ENCODE measurements around the gene SCAF1.
A peak's percentile ranks its signal among the peaks of the same experiment; 100 is the strongest.

The SCAF1 gene, protein sequence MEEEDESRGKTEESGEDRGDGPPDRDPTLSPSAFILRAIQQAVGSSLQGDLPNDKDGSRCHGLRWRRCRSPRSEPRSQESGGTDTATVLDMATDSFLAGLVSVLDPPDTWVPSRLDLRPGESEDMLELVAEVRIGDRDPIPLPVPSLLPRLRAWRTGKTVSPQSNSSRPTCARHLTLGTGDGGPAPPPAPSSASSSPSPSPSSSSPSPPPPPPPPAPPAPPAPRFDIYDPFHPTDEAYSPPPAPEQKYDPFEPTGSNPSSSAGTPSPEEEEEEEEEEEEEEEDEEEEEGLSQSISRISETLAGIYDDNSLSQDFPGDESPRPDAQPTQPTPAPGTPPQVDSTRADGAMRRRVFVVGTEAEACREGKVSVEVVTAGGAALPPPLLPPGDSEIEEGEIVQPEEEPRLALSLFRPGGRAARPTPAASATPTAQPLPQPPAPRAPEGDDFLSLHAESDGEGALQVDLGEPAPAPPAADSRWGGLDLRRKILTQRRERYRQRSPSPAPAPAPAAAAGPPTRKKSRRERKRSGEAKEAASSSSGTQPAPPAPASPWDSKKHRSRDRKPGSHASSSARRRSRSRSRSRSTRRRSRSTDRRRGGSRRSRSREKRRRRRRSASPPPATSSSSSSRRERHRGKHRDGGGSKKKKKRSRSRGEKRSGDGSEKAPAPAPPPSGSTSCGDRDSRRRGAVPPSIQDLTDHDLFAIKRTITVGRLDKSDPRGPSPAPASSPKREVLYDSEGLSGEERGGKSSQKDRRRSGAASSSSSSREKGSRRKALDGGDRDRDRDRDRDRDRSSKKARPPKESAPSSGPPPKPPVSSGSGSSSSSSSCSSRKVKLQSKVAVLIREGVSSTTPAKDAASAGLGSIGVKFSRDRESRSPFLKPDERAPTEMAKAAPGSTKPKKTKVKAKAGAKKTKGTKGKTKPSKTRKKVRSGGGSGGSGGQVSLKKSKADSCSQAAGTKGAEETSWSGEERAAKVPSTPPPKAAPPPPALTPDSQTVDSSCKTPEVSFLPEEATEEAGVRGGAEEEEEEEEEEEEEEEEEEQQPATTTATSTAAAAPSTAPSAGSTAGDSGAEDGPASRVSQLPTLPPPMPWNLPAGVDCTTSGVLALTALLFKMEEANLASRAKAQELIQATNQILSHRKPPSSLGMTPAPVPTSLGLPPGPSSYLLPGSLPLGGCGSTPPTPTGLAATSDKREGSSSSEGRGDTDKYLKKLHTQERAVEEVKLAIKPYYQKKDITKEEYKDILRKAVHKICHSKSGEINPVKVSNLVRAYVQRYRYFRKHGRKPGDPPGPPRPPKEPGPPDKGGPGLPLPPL

GRCh38 chr19:49641688-49642491, at the start of gene SCAF1:
SCAF1 (plus strand) TSS chr19:49642209; CDS start chr19:49645027, 2,818 bp downstream.
- Histone ChIP-seq H3K36me3 (ENCODE audit: insufficient read depth, low read length) (no peaks in the 10 kb centered on the region), H3K9me3 (ENCODE audit: control insufficient read depth, insufficient read depth, low read length) (no peaks in the 10 kb centered on the region), H3K9ac (ENCODE audit: low read depth, low read length) (peak within 1 kb of the TSS; percentile 91), H3K4me1 (ENCODE audit: insufficient read depth, low read length) (peaks cover 9% of the 10 kb centered on the region)

GRCh38 chr19:49592486-49593232, 49.4 kb upstream of the SCAF1 start:
- Histone ChIP-seq H3K9ac (ENCODE audit: low read depth, low read length) (peak overlapping the region; percentile 70), H3K36me3 (ENCODE audit: insufficient read depth, low read length) (no peaks in the 10 kb centered on the region), H3K4me1 (ENCODE audit: insufficient read depth, low read length) (peaks cover 7% of the 10 kb centered on the region; the same call in 1 of the 2 replicates), H3K9me3 (ENCODE audit: control insufficient read depth, insufficient read depth, low read length) (no peaks in the 10 kb centered on the region)

DNA sequence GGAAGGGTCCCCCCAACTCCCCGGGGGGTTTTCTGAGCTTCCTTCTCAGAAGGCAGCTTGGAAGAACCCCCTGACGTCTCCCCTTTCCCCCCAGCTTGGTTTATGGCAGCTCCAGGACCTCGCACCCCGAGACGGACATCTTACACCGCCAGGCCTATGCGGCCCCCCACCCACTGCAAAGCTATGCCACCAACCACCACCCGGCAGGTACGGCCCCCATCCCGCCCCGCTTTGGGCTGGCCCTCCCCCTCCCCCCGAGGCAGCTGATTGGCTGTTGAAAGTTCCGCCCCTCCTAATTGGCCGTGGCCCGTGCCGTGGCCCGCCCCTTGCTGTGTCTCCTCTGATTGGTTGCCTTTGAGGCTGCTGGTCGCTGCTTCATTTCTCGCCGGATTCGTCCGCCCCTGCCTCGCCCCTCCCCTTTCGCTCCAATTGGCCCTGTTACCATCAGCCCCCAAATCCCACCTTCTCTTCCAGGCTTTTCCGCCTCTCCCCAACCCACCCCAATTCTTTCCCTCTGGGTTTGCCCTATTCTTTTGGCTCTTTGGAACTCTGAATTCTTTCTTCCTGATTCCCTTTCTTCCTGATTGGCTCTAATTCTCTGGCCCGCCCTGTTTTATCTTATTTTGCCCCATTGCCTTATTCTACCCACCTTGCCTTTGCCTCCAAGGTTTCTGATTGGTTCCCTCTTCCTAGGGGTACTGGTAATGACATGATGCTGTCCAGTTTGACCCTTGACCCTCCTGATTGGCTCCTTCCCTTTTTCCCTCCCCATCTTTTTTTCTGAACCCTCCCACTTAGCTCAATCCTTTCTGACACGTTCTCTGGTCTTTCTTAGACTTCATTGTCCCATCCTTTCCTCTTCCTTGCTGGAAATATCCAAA, 48.5 kb upstream of the SCAF1 start:
- peak overlapping the region; percentile 70 for H3K9ac ChIP-seq (ENCODE audit: low read depth, low read length)
- peaks cover 7% of the 10 kb centered on the region; the same call in 1 of the 2 replicates for H3K4me1 ChIP-seq (ENCODE audit: insufficient read depth, low read length)
- peaks cover 2% of the 10 kb centered on the region; the same call in 1 of the 2 replicates for H3K36me3 ChIP-seq (ENCODE audit: insufficient read depth, low read length)
- no peaks in the 10 kb centered on the region for H3K9me3 ChIP-seq (ENCODE audit: control insufficient read depth, insufficient read depth, low read length)

DNA sequence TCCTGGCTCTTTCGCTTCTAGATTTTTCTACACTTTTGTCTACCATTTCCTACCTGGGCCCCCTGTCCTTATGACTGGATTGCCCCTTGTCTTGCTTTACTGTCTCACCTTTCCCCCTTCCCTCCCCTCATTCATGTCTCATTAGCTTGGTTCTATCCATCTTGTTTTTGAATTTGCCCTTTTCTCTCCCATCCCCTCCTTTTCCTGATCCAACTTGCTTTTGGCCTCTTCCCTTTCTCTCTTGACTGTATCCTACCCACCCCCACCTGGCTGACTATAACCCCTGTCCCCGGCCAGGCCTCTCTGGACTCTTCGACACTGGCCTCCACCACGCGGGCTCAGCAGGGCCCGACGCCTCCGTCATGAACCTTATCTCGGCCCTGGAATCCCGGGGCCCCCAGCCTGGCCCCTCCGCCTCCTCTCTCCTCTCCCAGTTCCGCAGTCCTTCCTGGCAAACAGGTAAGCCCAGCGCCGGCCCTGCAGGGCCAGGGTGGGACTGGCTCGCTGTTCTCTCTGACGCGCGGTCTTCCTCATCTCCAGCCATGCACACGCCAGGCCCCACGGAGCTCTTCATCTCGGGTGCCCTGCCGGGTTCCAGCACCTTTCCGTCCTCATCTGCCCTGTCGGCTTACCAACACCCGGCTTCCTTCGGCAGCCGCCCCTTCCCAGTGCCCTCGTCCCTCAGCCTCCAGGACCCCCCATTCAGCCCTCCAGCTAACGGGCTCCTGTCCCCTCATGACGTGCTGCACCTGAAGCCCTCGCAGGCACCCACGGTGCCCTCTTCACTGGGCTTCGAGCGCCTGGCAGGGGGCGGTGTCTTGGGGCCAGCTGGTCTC, 47.6 kb upstream of the SCAF1 start:
- Histone ChIP-seq H3K9me3 (ENCODE audit: control insufficient read depth, insufficient read depth, low read length) (no peaks in the 10 kb centered on the region), H3K4me1 (ENCODE audit: insufficient read depth, low read length) (peaks cover 7% of the 10 kb centered on the region; the same call in 1 of the 2 replicates), H3K36me3 (ENCODE audit: insufficient read depth, low read length) (peaks cover 8% of the 10 kb centered on the region; the same call in 1 of the 2 replicates), H3K9ac (ENCODE audit: low read depth, low read length) (0 out of 2 replicates have a peak overlapping the region, but pooled peaks have one; percentile 26)

DNA sequence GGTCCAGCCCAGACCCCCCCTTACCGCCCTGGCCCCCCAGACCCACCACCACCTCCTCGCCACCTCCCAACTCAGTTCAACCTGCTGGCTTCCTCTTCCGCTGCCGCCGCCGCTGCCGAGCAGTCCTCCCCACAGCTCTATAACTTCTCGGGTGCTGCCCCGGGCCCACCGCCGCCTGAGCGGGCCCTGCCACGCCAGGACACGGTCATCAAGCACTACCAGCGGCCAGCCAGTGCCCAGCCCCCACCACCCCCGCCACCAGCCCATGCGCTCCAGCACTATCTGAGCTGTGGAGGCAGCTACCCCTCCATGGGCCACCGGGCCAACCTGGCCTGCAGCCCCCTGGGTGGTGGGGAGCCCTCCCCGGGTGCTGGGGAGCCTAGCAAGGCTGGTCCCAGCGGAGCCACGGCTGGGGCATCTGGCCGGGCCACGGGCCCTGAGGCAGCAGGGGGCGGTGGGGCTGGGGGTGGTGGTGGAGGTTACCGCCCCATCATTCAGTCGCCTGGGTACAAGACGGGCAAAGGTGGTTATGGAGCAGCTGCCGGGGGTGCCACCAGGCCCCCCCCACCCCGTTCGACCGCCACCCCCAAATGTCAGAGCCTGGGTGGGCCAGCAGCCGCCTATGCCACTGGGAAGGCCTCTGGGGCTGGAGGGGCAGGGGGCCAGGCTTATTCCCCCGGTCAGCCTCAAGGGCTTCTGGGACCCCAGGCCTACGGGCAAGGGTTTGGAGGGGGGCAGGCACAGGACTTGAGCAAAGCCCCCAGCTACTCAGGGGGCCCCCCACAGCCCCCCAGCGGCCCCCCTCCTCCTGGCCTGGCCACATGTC, 46.8 kb upstream of the SCAF1 start:
- H3K9me3 ChIP-seq (ENCODE audit: control insufficient read depth, insufficient read depth, low read length), result no peaks in the 10 kb centered on the region
- H3K9ac ChIP-seq (ENCODE audit: low read depth, low read length), result no peak overlapping the region
- H3K36me3 ChIP-seq (ENCODE audit: insufficient read depth, low read length), result peaks cover 13% of the 10 kb centered on the region
- H3K4me1 ChIP-seq (ENCODE audit: insufficient read depth, low read length), result peaks cover 4% of the 10 kb centered on the region; the same call in 1 of the 2 replicates

GRCh38 chr19:49595819-49596404, 46.1 kb upstream of the SCAF1 start:
- no peak overlapping the region for H3K9ac ChIP-seq (ENCODE audit: low read depth, low read length)
- H3K36me3 ChIP-seq (ENCODE audit: insufficient read depth, low read length), result peaks cover 14% of the 10 kb centered on the region
- peaks cover 4% of the 10 kb centered on the region; the same call in 1 of the 2 replicates for H3K4me1 ChIP-seq (ENCODE audit: insufficient read depth, low read length)
- no peaks in the 10 kb centered on the region for H3K9me3 ChIP-seq (ENCODE audit: control insufficient read depth, insufficient read depth, low read length)

DNA sequence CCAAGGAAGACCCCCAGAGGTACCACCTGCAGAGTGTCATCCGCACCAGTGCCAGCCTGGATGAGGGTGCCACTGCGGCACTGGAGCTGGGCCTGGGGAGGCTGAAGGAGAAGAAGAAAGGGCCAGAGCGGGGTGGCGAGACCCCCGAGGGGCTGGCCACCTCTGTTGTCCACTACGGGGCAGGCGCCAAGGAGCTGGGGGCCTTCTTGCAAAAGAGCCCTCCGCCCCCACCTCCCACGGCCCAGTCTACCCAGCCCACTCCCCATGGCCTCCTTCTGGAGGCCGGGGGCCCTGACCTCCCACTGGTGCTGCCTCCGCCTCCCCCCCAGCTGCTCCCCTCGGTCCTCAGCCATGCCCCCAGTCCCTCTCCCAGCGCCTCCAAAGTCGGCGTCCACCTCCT, 45.6 kb upstream of the SCAF1 start:
- Histone ChIP-seq H3K36me3 (ENCODE audit: insufficient read depth, low read length) (peaks cover 14% of the 10 kb centered on the region), H3K4me1 (ENCODE audit: insufficient read depth, low read length) (peaks cover 4% of the 10 kb centered on the region; the same call in 1 of the 2 replicates), H3K9me3 (ENCODE audit: control insufficient read depth, insufficient read depth, low read length) (no peaks in the 10 kb centered on the region), H3K9ac (ENCODE audit: low read depth, low read length) (no peak overlapping the region)

GRCh38 chr19:49596954-49597702, 44.9 kb upstream of the SCAF1 start:
- Histone ChIP-seq H3K36me3 (ENCODE audit: insufficient read depth, low read length) (peaks cover 17% of the 10 kb centered on the region), H3K9ac (ENCODE audit: low read depth, low read length) (no peak overlapping the region), H3K4me1 (ENCODE audit: insufficient read depth, low read length) (peaks cover 4% of the 10 kb centered on the region; the same call in 1 of the 2 replicates), H3K9me3 (ENCODE audit: control insufficient read depth, insufficient read depth, low read length) (no peaks in the 10 kb centered on the region)

- H3K4me1 ChIP-seq (ENCODE audit: insufficient read depth, low read length), result peaks cover 4% of the 10 kb centered on the region; the same call in 1 of the 2 replicates
- no peaks in the 10 kb centered on the region for H3K9me3 ChIP-seq (ENCODE audit: control insufficient read depth, insufficient read depth, low read length)
- H3K9ac ChIP-seq (ENCODE audit: low read depth, low read length), result no peak overlapping the region
- H3K36me3 ChIP-seq (ENCODE audit: insufficient read depth, low read length), result peaks cover 21% of the 10 kb centered on the region
These were observed 44.4 kb upstream of the SCAF1 start for GRCh38 chr19:49597703-49597974.
